Neural cell (in vitro differentiated cells): Measurements from ENCODE around the gene HLA-G. TPM values are rescaled to one million over a fixed set of nuclear protein-coding genes. Genes with fewer than 3 reads are reported as not detected.

Experiments used
- H2AFZ ChIP-seq: fragments of 200-600, 300-800 bp; sonication (generic), shearing (Covaris generic); 2 replicates; pipeline ENCODE4 v1.6.0; 2014; ENCODE audit warnings: low read depth, mild to moderate bottlenecking, antibody characterized with exemption, low read length, moderate library complexity
- H3F3A ChIP-seq: fragments of 200-600 bp; shearing (Covaris generic); 2 replicates; pipeline ENCODE4 v1.6.1; 2016; ENCODE audit warnings: mild to moderate bottlenecking, moderate library complexity, mixed read lengths, antibody characterized with exemption, low read length; ENCODE audit not compliant: insufficient read depth, poor library complexity, severe bottlenecking
- H3K27ac ChIP-seq: fragments of 200-600, 300-800 bp; sonication (generic), shearing (Covaris generic); 2 replicates; pipeline ENCODE4 v1.5.1; 2014; ENCODE audit warnings: mild to moderate bottlenecking, low read length, moderate library complexity
- H3K27me3 ChIP-seq: fragments of 300-800, 200-600 bp; sonication (generic), shearing (Covaris generic); 2 replicates; pipeline ENCODE4 v1.6.0; 2014; ENCODE audit warnings: mild to moderate bottlenecking, low read depth, low read length, moderate library complexity; ENCODE audit not compliant: insufficient read depth
- H3K36me3 ChIP-seq: fragments of 300-800, 200-600 bp; sonication (generic), shearing (Covaris generic); 2 replicates; pipeline ENCODE4 v1.5.1; 2014; ENCODE audit warnings: mild to moderate bottlenecking, antibody characterized with exemption, low read length, moderate library complexity; ENCODE audit not compliant: insufficient read depth
- H3K4me2 ChIP-seq: fragments of 300-800, 200-600 bp; sonication (generic), shearing (Covaris generic); 2 replicates; pipeline ENCODE4 v1.6.0; 2014; ENCODE audit warnings: mild to moderate bottlenecking, low read length
- H3K4me3 ChIP-seq: fragments of 300-800, 200-600 bp; sonication (generic), shearing (Covaris generic); 2 replicates; pipeline ENCODE4 v1.5.1; 2014; ENCODE audit warnings: mild to moderate bottlenecking, low read length, moderate library complexity
- H3K79me2 ChIP-seq: fragments of 200-600 bp; shearing (Covaris generic); replicated peaks from 2 replicates; pipeline ENCODE4 v1.6.0; 2014; ENCODE audit warnings: mild to moderate bottlenecking, low read length, moderate library complexity; ENCODE audit not compliant: insufficient read depth
- H3K9ac ChIP-seq: fragments of 300-800, 200-600 bp; sonication (generic), shearing (Covaris generic); 2 replicates; pipeline ENCODE4 v1.6.1; 2016; ENCODE audit warnings: mild to moderate bottlenecking, low read length, mixed read lengths
- H3K9me2 ChIP-seq: fragments of 200-600 bp; shearing (Covaris generic); 2 replicates; pipeline ENCODE4 v1.6.1; 2016; ENCODE audit warnings: mild to moderate bottlenecking, low read length, mixed read lengths; ENCODE audit not compliant: insufficient read depth
- H3K9me3 ChIP-seq: fragments of 200-600, 300-800 bp; sonication (generic), shearing (Covaris generic); 2 replicates; pipeline ENCODE4 v1.6.1; 2016; ENCODE audit warnings: mild to moderate bottlenecking, mixed run types, low read length, moderate library complexity, mixed read lengths
- H4K20me1 ChIP-seq: fragments of 200-600 bp; shearing (Covaris generic); 2 replicates; pipeline ENCODE4 v1.6.1; 2016; ENCODE audit warnings: mild to moderate bottlenecking, mixed run types; ENCODE audit not compliant: insufficient read depth
- EP300 ChIP-seq: fragments of 450-650 bp; conservative IDR thresholded peaks from 2 replicates; pipeline ENCODE4 v1.6.1; 2014; ENCODE audit warnings: antibody characterized with exemption, mild to moderate bottlenecking, moderate library complexity; ENCODE audit not compliant: poor library complexity, severe bottlenecking
- EZH2 ChIP-seq: fragments of 200-600, 300-800 bp; shearing (Covaris generic), sonication (generic); IDR thresholded peaks from 2 replicates; pipeline ENCODE4 v1.6.1; 2014; ENCODE audit warnings: antibody characterized with exemption, low read length, borderline replicate concordance, mild to moderate bottlenecking; ENCODE audit not compliant: insufficient read depth, poor library complexity, severe bottlenecking
- MXI1 ChIP-seq: fragments of 450-650 bp; conservative IDR thresholded peaks from 2 replicates; pipeline ENCODE4 v1.6.1; 2014; ENCODE audit warnings: antibody characterized with exemption, mild to moderate bottlenecking; ENCODE audit not compliant: poor library complexity, severe bottlenecking
- POLR2AphosphoS5 ChIP-seq: IDR thresholded peaks from 2 replicates; pipeline ENCODE4 v1.6.1; 2012
- RAD21 ChIP-seq: fragments of 450-650 bp; conservative IDR thresholded peaks from 2 replicates; pipeline ENCODE4 v1.6.1; 2014; ENCODE audit warnings: antibody characterized with exemption, mild to moderate bottlenecking, moderate library complexity
- SMC3 ChIP-seq: fragments of 450-650 bp; conservative IDR thresholded peaks from 2 replicates; pipeline ENCODE4 v1.6.1; 2014; ENCODE audit warnings: antibody characterized with exemption, mild to moderate bottlenecking, moderate library complexity; ENCODE audit not compliant: poor library complexity
- TAF1 ChIP-seq: IDR thresholded peaks from 2 replicates; pipeline ENCODE4 v1.6.1; 2012; ENCODE audit warnings: low read depth
- polyA plus RNA-seq: library from polyadenylated mRNA; depleted of rRNA; stranded (reverse); fragments of >200 nt; gene quantifications from 2 replicates; pipeline ENCODE4 v1.2.3, GENCODE V29; 2014
- TF ChIP-seq, protein P1 (sequence below): IDR thresholded peaks from 2 replicates; pipeline ENCODE4 v1.6.1; 2012; ENCODE audit warnings: borderline replicate concordance
- TF ChIP-seq, protein P2 (sequence below): fragments of 450-650 bp; IDR thresholded peaks from 2 replicates; pipeline ENCODE4 v1.5.1; 2014; ENCODE audit warnings: antibody characterized with exemption, mild to moderate bottlenecking, moderate library complexity; ENCODE audit not compliant: poor library complexity, severe bottlenecking

The HLA-G gene
- polyA plus RNA-seq, 1 donor from 2014 or later = not detected

DNA sequence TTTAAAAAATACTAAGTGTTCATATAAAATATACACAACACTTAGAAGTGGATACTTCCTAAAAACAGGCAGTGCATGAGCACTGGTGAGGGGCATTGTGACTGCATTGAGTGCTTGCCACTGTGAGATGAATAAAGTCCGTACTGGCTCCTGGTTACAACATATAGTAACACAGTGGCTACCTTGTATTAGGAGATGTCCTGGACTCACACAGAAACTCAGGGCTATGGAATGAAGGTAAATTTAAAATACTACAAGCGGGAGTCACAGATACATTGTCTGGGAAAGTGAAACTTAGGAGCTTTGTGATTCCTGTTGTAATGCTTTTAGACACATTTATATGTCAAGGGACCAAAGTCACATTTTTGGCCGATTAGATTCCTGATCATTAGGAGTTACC lies 36.5 kb upstream of the HLA-G start:
- no peak overlapping the region for H3K4me2 ChIP-seq
- H3F3A ChIP-seq = no peaks in the 10 kb centered on the region
- H3K27ac ChIP-seq = no peak overlapping the region
- no peak for TF ChIP-seq MXI1
- no peak for TF ChIP-seq RAD21
- TF ChIP-seq SMC3 = no peak
- TF ChIP-seq, protein P1, sequence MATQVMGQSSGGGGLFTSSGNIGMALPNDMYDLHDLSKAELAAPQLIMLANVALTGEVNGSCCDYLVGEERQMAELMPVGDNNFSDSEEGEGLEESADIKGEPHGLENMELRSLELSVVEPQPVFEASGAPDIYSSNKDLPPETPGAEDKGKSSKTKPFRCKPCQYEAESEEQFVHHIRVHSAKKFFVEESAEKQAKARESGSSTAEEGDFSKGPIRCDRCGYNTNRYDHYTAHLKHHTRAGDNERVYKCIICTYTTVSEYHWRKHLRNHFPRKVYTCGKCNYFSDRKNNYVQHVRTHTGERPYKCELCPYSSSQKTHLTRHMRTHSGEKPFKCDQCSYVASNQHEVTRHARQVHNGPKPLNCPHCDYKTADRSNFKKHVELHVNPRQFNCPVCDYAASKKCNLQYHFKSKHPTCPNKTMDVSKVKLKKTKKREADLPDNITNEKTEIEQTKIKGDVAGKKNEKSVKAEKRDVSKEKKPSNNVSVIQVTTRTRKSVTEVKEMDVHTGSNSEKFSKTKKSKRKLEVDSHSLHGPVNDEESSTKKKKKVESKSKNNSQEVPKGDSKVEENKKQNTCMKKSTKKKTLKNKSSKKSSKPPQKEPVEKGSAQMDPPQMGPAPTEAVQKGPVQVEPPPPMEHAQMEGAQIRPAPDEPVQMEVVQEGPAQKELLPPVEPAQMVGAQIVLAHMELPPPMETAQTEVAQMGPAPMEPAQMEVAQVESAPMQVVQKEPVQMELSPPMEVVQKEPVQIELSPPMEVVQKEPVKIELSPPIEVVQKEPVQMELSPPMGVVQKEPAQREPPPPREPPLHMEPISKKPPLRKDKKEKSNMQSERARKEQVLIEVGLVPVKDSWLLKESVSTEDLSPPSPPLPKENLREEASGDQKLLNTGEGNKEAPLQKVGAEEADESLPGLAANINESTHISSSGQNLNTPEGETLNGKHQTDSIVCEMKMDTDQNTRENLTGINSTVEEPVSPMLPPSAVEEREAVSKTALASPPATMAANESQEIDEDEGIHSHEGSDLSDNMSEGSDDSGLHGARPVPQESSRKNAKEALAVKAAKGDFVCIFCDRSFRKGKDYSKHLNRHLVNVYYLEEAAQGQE = no peak
- TF ChIP-seq EZH2 = no peak
- no peak for TF ChIP-seq EP300
- TF ChIP-seq, protein P2, sequence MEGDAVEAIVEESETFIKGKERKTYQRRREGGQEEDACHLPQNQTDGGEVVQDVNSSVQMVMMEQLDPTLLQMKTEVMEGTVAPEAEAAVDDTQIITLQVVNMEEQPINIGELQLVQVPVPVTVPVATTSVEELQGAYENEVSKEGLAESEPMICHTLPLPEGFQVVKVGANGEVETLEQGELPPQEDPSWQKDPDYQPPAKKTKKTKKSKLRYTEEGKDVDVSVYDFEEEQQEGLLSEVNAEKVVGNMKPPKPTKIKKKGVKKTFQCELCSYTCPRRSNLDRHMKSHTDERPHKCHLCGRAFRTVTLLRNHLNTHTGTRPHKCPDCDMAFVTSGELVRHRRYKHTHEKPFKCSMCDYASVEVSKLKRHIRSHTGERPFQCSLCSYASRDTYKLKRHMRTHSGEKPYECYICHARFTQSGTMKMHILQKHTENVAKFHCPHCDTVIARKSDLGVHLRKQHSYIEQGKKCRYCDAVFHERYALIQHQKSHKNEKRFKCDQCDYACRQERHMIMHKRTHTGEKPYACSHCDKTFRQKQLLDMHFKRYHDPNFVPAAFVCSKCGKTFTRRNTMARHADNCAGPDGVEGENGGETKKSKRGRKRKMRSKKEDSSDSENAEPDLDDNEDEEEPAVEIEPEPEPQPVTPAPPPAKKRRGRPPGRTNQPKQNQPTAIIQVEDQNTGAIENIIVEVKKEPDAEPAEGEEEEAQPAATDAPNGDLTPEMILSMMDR = no peak
- TF ChIP-seq POLR2AphosphoS5 = no peak
- no peak for TF ChIP-seq TAF1
- no peak overlapping the region for H3K9ac ChIP-seq
- H3K4me3 ChIP-seq = no peak overlapping the region
- H3K79me2 ChIP-seq = no peaks in the 10 kb centered on the region
- H3K9me2 ChIP-seq = no peaks in the 10 kb centered on the region
- peaks cover 37% of the 10 kb centered on the region for H3K27me3 ChIP-seq
- H3K36me3 ChIP-seq = no peaks in the 10 kb centered on the region
- H4K20me1 ChIP-seq = no peaks in the 10 kb centered on the region
- no peak overlapping the region for H2AFZ ChIP-seq
- no peaks in the 10 kb centered on the region for H3K9me3 ChIP-seq

DNA sequence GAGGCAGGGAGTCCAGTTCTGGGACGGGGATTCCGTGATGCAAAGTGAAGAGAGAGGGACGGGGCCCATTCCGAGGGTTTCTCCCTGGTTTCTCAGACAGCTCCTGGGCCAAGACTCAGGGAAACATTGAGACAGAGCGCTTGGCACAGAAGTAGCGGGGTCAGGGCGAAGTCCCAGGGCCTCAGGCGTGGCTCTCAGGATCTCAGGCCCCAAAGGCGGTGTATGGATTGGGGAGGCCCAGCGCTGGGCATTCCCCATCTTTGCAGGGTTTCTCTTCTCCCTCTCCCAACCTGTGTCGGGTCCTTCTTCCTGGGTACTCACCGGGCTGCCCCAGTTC lies 35.9 kb upstream of the HLA-G start:
- H3K79me2 ChIP-seq = no peaks in the 10 kb centered on the region
- H3K27me3 ChIP-seq = peaks cover 37% of the 10 kb centered on the region
- H3K9me3 ChIP-seq = no peaks in the 10 kb centered on the region
- no peak overlapping the region for H2AFZ ChIP-seq
- H3K9ac ChIP-seq = no peak overlapping the region
- H3K27ac ChIP-seq = no peak overlapping the region
- TF ChIP-seq POLR2AphosphoS5 = no peak
- no peak for TF ChIP-seq EP300
- TF ChIP-seq EZH2 = no peak
- TF ChIP-seq, protein P2 = no peak
- no peak for TF ChIP-seq MXI1
- no peak for TF ChIP-seq TAF1
- TF ChIP-seq RAD21 = no peak
- TF ChIP-seq, protein P1 = no peak
- TF ChIP-seq SMC3 = no peak
- H3K4me3 ChIP-seq = peak overlapping the region; percentile 61
- no peaks in the 10 kb centered on the region for H3K36me3 ChIP-seq
- no peaks in the 10 kb centered on the region for H3K9me2 ChIP-seq
- no peaks in the 10 kb centered on the region for H3F3A ChIP-seq
- H3K4me2 ChIP-seq = no peak overlapping the region
- H4K20me1 ChIP-seq = no peaks in the 10 kb centered on the region
